GM10847 (cell line): ENCODE data around the gene MACROD2.

Experiments
- POLR2A ChIP-seq: IDR thresholded peaks from 2 replicates; pipeline ENCODE4 v1.6.1; 2011; ENCODE audit not compliant: insufficient read length; ENCODE audit errors: extremely low read depth

The MACROD2 gene

GRCh38 chr20:14897608-14898007 lies 902.3 kb downstream of the MACROD2 start:
- no peak for TF ChIP-seq POLR2A

- TF ChIP-seq POLR2A: no peak
Measured at GRCh38 chr20:14902432-14903089, 907.2 kb downstream of the MACROD2 start.

- no peak for TF ChIP-seq POLR2A
Measured at GRCh38 chr20:14906908-14907434, 911.7 kb downstream of the MACROD2 start.

GRCh38 chr20:14910126-14910525 lies 914.8 kb downstream of the MACROD2 start:
- no peak for TF ChIP-seq POLR2A

- TF ChIP-seq POLR2A: no peak
Measured at GRCh38 chr20:14913896-14914620, 918.7 kb downstream of the MACROD2 start.

GRCh38 chr20:14914633-14915032 lies 919.3 kb downstream of the MACROD2 start:
- TF ChIP-seq POLR2A: no peak

GRCh38 chr20:14915356-14915755 lies 920.0 kb downstream of the MACROD2 start:
- TF ChIP-seq POLR2A: no peak

GRCh38 chr20:14916360-14916920 lies 921.1 kb downstream of the MACROD2 start:
- no peak for TF ChIP-seq POLR2A

- no peak for TF ChIP-seq POLR2A
Measured at GRCh38 chr20:14918281-14918680, 923.0 kb downstream of the MACROD2 start.

- TF ChIP-seq POLR2A: no peak
Measured at GRCh38 chr20:14918976-14919375, 923.7 kb downstream of the MACROD2 start.

GRCh38 chr20:14919501-14920081 lies 924.3 kb downstream of the MACROD2 start:
- no peak for TF ChIP-seq POLR2A

- TF ChIP-seq POLR2A: no peak
Measured at GRCh38 chr20:14921513-14921912, 926.2 kb downstream of the MACROD2 start.

- no peak for TF ChIP-seq POLR2A
Measured at GRCh38 chr20:14922503-14923267, 927.4 kb downstream of the MACROD2 start.

- TF ChIP-seq POLR2A: no peak
Measured at GRCh38 chr20:14924433-14924832, 929.1 kb downstream of the MACROD2 start.

GRCh38 chr20:14925300-14925699 lies 930.0 kb downstream of the MACROD2 start:
- no peak for TF ChIP-seq POLR2A
